Skeletal muscle satellite cell (primary cell): ENCODE data around the gene RAB1B.

Source experiments
- H3K27me3 ChIP-seq: 2 replicates; pipeline ENCODE4 v1.7.0; 2013; ENCODE audit warnings: low read length; ENCODE audit not compliant: control insufficient read depth, insufficient read depth
- H3K36me3 ChIP-seq: 2 replicates; pipeline ENCODE4 v1.7.0; 2013; ENCODE audit warnings: mild to moderate bottlenecking, control low read depth, low read length; ENCODE audit not compliant: insufficient read depth
- H3K4me1 ChIP-seq: 2 replicates; pipeline ENCODE4 v1.7.0; 2013; ENCODE audit warnings: low read length; ENCODE audit not compliant: control insufficient read depth, insufficient read depth
- H3K4me2 ChIP-seq: 2 replicates; pipeline ENCODE4 v1.7.0; 2013; ENCODE audit warnings: mild to moderate bottlenecking, low read length
- H3K4me3 ChIP-seq: 2 replicates; pipeline ENCODE4 v1.7.0; 2013; ENCODE audit warnings: low read length
- H3K9ac ChIP-seq: 2 replicates; pipeline ENCODE4 v1.7.0; 2013; ENCODE audit warnings: mild to moderate bottlenecking, low read depth, low read length, moderate library complexity
- H3K9me3 ChIP-seq: replicated peaks from 2 replicates; pipeline ENCODE4 v1.7.0; 2013; ENCODE audit warnings: mild to moderate bottlenecking, control low read depth, low read length

RAB1B gene

GRCh38 chr11:66279092-66279734 is 10.8 kb downstream of the RAB1B start:
- Histone ChIP-seq H3K4me3 (no peak overlapping the region), H3K36me3 (peaks cover 23% of the 10 kb centered on the region), H3K9me3 (no peaks in the 10 kb centered on the region), H3K27me3 (no peaks in the 10 kb centered on the region), H3K9ac (no peak overlapping the region), H3K4me1 (peaks cover 23% of the 10 kb centered on the region), H3K4me2 (no peak overlapping the region)

DNA sequence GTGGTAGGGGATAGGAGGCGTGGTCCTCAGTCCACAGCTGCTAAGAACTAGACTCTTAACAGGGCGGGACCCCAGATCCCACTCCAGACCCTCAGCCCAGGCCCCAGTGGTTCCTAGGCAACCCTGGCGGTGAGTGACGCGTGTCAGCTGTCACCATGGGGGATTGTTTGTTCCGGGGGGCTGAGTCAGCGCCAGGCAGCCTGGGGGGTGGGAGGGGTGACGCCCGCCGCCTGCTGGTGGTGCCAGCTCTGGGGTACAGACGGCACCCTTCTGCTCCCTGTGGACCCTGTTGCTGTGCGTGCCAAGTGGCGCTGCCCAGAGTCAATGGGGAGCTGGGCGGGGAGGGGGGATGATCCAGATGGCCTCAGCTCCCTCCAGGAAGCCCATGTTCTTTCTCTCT is 12.0 kb downstream of the RAB1B start:
- no peak overlapping the region for H3K4me2 ChIP-seq
- no peak overlapping the region for H3K4me3 ChIP-seq
- peaks cover 25% of the 10 kb centered on the region for H3K36me3 ChIP-seq
- peaks cover 23% of the 10 kb centered on the region for H3K4me1 ChIP-seq
- no peaks in the 10 kb centered on the region for H3K27me3 ChIP-seq
- H3K9ac ChIP-seq = no peak overlapping the region
- no peaks in the 10 kb centered on the region for H3K9me3 ChIP-seq

GRCh38 chr11:66281001-66281400 is 12.6 kb downstream of the RAB1B start:
- no peaks in the 10 kb centered on the region for H3K9me3 ChIP-seq
- no peak overlapping the region for H3K4me2 ChIP-seq
- no peak overlapping the region for H3K9ac ChIP-seq
- H3K36me3 ChIP-seq = peaks cover 27% of the 10 kb centered on the region
- no peak overlapping the region for H3K4me3 ChIP-seq
- H3K27me3 ChIP-seq = no peaks in the 10 kb centered on the region
- peaks cover 23% of the 10 kb centered on the region for H3K4me1 ChIP-seq

DNA sequence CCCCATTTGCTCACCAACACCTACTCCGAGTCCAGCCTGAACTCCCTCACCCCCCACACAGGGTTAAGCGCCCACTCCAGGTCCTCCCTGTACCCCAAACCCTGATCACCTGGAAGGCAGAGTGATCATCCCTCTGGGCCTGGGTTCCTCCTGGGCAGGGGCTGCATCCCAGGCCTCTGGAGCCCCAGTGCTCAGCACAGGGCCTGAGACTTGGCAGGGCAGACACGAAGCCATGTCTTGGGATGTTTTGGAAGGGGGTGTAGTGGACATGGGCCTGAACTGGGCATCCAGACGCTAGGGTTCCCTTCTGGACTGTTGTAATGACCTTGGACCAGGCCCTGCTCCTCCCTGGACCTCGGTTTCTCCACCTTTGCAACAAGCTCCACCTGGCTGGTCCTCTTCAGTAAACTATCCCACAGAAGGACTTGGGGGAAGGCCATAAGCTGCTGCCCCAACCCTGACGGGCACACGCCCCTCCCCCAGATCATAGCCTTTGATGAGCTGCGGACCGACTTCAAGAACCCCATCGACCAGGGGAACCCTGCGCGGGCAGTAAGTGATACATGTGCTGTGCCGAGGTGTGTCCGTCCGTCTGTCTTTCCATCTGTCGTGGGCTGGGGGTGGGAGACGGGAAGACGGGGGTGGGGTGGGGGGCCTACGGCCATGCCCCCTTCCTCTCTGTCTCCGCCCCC is 13.5 kb downstream of the RAB1B start:
- no peaks in the 10 kb centered on the region for H3K9me3 ChIP-seq
- H3K36me3 ChIP-seq = peaks cover 30% of the 10 kb centered on the region
- no peak overlapping the region for H3K9ac ChIP-seq
- H3K4me3 ChIP-seq = no peak overlapping the region
- H3K27me3 ChIP-seq = no peaks in the 10 kb centered on the region
- H3K4me1 ChIP-seq = peaks cover 23% of the 10 kb centered on the region
- no peak overlapping the region for H3K4me2 ChIP-seq

GRCh38 chr11:66282468-66283455 is 14.3 kb downstream of the RAB1B start:
- Histone ChIP-seq H3K27me3 (no peaks in the 10 kb centered on the region), H3K36me3 (peaks cover 33% of the 10 kb centered on the region), H3K9me3 (no peaks in the 10 kb centered on the region), H3K4me2 (no peak overlapping the region), H3K4me1 (peaks cover 24% of the 10 kb centered on the region), H3K4me3 (no peak overlapping the region), H3K9ac (no peak overlapping the region)

DNA sequence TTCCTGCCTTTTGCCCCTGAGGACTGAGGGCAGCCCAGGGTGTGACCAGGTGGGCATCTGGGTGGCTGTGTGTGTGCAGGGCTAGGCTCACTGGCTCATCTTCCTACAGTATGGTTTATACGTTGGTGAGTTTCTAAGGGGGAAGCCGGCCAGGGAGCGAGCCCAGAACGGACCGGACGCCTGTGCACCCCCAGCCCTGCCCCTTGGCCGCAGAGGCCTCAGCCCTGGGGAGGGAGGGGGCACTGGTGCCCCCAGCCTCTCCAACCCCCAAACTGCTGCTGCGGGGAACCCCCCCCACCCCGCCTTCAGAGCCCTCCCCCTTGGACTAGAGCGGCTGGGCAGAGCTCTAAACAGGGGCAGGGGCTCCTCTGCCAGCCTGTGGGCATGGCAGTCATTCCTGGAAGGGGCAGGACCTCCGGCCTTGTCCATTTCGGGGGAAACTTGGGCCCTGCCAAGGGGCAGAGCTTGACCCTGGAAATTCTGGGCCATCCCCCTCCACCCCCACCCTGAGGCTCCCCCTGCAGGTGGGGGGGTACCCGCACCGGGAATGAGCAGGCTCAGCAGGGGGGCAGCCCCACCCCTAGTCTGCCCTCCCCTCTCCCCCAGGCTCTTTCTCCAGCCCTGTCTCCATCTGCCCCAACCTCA is 15.1 kb downstream of the RAB1B start:
- Histone ChIP-seq H3K4me1 (peaks cover 26% of the 10 kb centered on the region), H3K9me3 (no peaks in the 10 kb centered on the region), H3K36me3 (peaks cover 33% of the 10 kb centered on the region), H3K4me3 (no peak overlapping the region), H3K9ac (no peak overlapping the region), H3K27me3 (no peaks in the 10 kb centered on the region), H3K4me2 (no peak overlapping the region)

GRCh38 chr11:66284526-66285078 is 16.2 kb downstream of the RAB1B start:
- H3K4me3 ChIP-seq = no peak overlapping the region
- H3K9ac ChIP-seq = no peak overlapping the region
- H3K9me3 ChIP-seq = no peaks in the 10 kb centered on the region
- peaks cover 33% of the 10 kb centered on the region for H3K36me3 ChIP-seq
- H3K27me3 ChIP-seq = no peaks in the 10 kb centered on the region
- H3K4me1 ChIP-seq = peaks cover 27% of the 10 kb centered on the region
- H3K4me2 ChIP-seq = no peak overlapping the region

- Histone ChIP-seq H3K9me3 (no peaks in the 10 kb centered on the region), H3K9ac (no peak overlapping the region), H3K4me3 (no peak overlapping the region), H3K4me1 (peaks cover 29% of the 10 kb centered on the region), H3K36me3 (peaks cover 33% of the 10 kb centered on the region), H3K4me2 (no peak overlapping the region), H3K27me3 (no peaks in the 10 kb centered on the region)
Observed at GRCh38 chr11:66285250-66285947, 17.0 kb downstream of the RAB1B start.

DNA sequence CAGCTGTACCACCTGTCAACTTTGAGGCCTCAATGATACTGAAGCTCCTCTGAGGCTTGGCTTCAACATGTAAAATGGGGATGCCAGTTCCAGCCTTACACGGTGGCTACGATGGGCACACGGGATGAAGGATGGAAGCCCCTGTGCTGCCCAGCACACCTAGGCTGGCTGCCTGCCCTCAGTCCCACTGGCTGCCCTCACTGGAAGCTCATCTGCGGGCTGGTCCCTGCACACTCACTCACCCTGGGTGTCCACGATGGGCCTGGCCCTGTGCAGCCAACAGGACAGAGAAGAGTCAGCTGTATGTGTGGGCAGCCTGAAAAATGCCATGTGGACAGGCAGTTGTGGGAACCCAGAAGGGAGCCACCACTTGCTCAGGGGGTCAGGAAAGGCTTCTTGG is 18.3 kb downstream of the RAB1B start:
- peak overlapping the region; percentile 97 for H3K4me2 ChIP-seq
- no peaks in the 10 kb centered on the region for H3K9me3 ChIP-seq
- no peak overlapping the region for H3K9ac ChIP-seq
- H3K27me3 ChIP-seq = peaks cover 9% of the 10 kb centered on the region
- peaks cover 33% of the 10 kb centered on the region for H3K36me3 ChIP-seq
- H3K4me3 ChIP-seq = no peak overlapping the region
- H3K4me1 ChIP-seq = peaks cover 19% of the 10 kb centered on the region

GRCh38 chr11:66287211-66287888 is 18.9 kb downstream of the RAB1B start:
- Histone ChIP-seq H3K36me3 (peaks cover 33% of the 10 kb centered on the region), H3K9me3 (no peaks in the 10 kb centered on the region), H3K4me3 (peak overlapping the region; percentile 72), H3K4me1 (peaks cover 19% of the 10 kb centered on the region), H3K4me2 (peak overlapping the region; percentile 97), H3K27me3 (peaks cover 15% of the 10 kb centered on the region), H3K9ac (peak overlapping the region; percentile 96)
